ENCODE data around the gene KRT80. TPM values are rescaled to one million over a fixed set of nuclear protein-coding genes. Genes with fewer than 3 reads are reported as not detected.

Gene KRT80
- total RNA-seq, 1 experiment from 2014 or later: 33.0 TPM

- in situ Hi-C loops (cut with HindIII; ENCODE audit: low pct_unique_long_range_greater_than_20kb, low sequenced_read_pairs): no loop called here
- DNase-seq (ENCODE audit: low read depth): peak; percentile 64
These were observed 38.8 kb upstream of the KRT80 start for GRCh38 chr12:52230364-52231281.

GRCh38 chr12:52229836-52230343 is 38.1 kb upstream of the KRT80 start:
- in situ Hi-C loops (cut with HindIII; ENCODE audit: low pct_unique_long_range_greater_than_20kb, low sequenced_read_pairs): no loop called here
- DNase-seq (ENCODE audit: low read depth): no peak

GRCh38 chr12:52228931-52229330 is 37.1 kb upstream of the KRT80 start:
- no peak for DNase-seq (ENCODE audit: low read depth)
- in situ Hi-C loops (cut with HindIII; ENCODE audit: low pct_unique_long_range_greater_than_20kb, low sequenced_read_pairs): no loop called here

- in situ Hi-C loops (cut with HindIII; ENCODE audit: low pct_unique_long_range_greater_than_20kb, low sequenced_read_pairs): no loop called here
These were observed 36.6 kb upstream of the KRT80 start for GRCh38 chr12:52228366-52228765.

GRCh38 chr12:52227606-52228166 is 35.9 kb upstream of the KRT80 start:
- in situ Hi-C loops (cut with HindIII; ENCODE audit: low pct_unique_long_range_greater_than_20kb, low sequenced_read_pairs): no loop called here
- DNase-seq (ENCODE audit: low read depth): no peak

More at GRCh38 chr12:52228366-52228765, 36.6 kb upstream of the KRT80 start:
- no peak for DNase-seq (ENCODE audit: low read depth)

- DNase-seq (ENCODE audit: low read depth): no peak
- in situ Hi-C loops (cut with HindIII; ENCODE audit: low pct_unique_long_range_greater_than_20kb, low sequenced_read_pairs): no loop called here
These were observed 34.6 kb upstream of the KRT80 start for GRCh38 chr12:52226446-52226845.

GRCh38 chr12:52225752-52226151 is 33.9 kb upstream of the KRT80 start:
- in situ Hi-C loops (cut with HindIII; ENCODE audit: low pct_unique_long_range_greater_than_20kb, low sequenced_read_pairs): no loop called here
- no peak for DNase-seq (ENCODE audit: low read depth)

- no peak for DNase-seq (ENCODE audit: low read depth)
- in situ Hi-C loops (cut with HindIII; ENCODE audit: low pct_unique_long_range_greater_than_20kb, low sequenced_read_pairs): no loop called here
These were observed 32.3 kb upstream of the KRT80 start for GRCh38 chr12:52224151-52224550.

GRCh38 chr12:52223406-52224039 is 31.7 kb upstream of the KRT80 start:
- in situ Hi-C loops (cut with HindIII; ENCODE audit: low pct_unique_long_range_greater_than_20kb, low sequenced_read_pairs): no loop called here

GRCh38 chr12:52222692-52223091 is 30.9 kb upstream of the KRT80 start:
- in situ Hi-C loops (cut with HindIII; ENCODE audit: low pct_unique_long_range_greater_than_20kb, low sequenced_read_pairs): no loop called here
- DNase-seq (ENCODE audit: low read depth): no peak

More at GRCh38 chr12:52223406-52224039, 31.7 kb upstream of the KRT80 start:
- DNase-seq (ENCODE audit: low read depth): no peak

- DNase-seq (ENCODE audit: low read depth): peak; percentile 88
- in situ Hi-C loops (cut with HindIII; ENCODE audit: low pct_unique_long_range_greater_than_20kb, low sequenced_read_pairs): no loop called here
These were observed 30.2 kb upstream of the KRT80 start for GRCh38 chr12:52221912-52222457.

- DNase-seq (ENCODE audit: low read depth): no peak
- in situ Hi-C loops (cut with HindIII; ENCODE audit: low pct_unique_long_range_greater_than_20kb, low sequenced_read_pairs): no loop called here
These were observed 29.4 kb upstream of the KRT80 start for GRCh38 chr12:52221070-52221781.

- in situ Hi-C loops (cut with HindIII; ENCODE audit: low pct_unique_long_range_greater_than_20kb, low sequenced_read_pairs): no loop called here
- no peak for DNase-seq (ENCODE audit: low read depth)
These were observed 28.7 kb upstream of the KRT80 start for GRCh38 chr12:52220477-52220876.

GRCh38 chr12:52218001-52218400 is 26.2 kb upstream of the KRT80 start:
- no peak for DNase-seq (ENCODE audit: low read depth)
- in situ Hi-C loops (cut with HindIII; ENCODE audit: low pct_unique_long_range_greater_than_20kb, low sequenced_read_pairs): loop anchor here (5.0 to 10.0 kb wide), 3 partner anchors 64 to 757 kb away; no protein-coding TSS in a partner anchor

GRCh38 chr12:52217223-52217622 is 25.4 kb upstream of the KRT80 start:
- DNase-seq (ENCODE audit: low read depth): peak; percentile 56
- in situ Hi-C loops (cut with HindIII; ENCODE audit: low pct_unique_long_range_greater_than_20kb, low sequenced_read_pairs): loop anchor here (5.0 to 10.0 kb wide), 3 partner anchors 65 to 758 kb away; no protein-coding TSS in a partner anchor

- DNase-seq (ENCODE audit: low read depth): no peak
- in situ Hi-C loops (cut with HindIII; ENCODE audit: low pct_unique_long_range_greater_than_20kb, low sequenced_read_pairs): loop anchor here (5.0 to 10.0 kb wide), 3 partner anchors 65 to 758 kb away; no protein-coding TSS in a partner anchor
These were observed 25.0 kb upstream of the KRT80 start for GRCh38 chr12:52216807-52217206.

- no peak for DNase-seq (ENCODE audit: low read depth)
- in situ Hi-C loops (cut with HindIII; ENCODE audit: low pct_unique_long_range_greater_than_20kb, low sequenced_read_pairs): loop anchor here (5.0 to 10.0 kb wide), 3 partner anchors 66 to 759 kb away; no protein-coding TSS in a partner anchor
These were observed 24.3 kb upstream of the KRT80 start for GRCh38 chr12:52216100-52216499.

GRCh38 chr12:52215587-52216031 is 23.8 kb upstream of the KRT80 start:
- in situ Hi-C loops (cut with HindIII; ENCODE audit: low pct_unique_long_range_greater_than_20kb, low sequenced_read_pairs): loop anchor here (5.0 to 10.0 kb wide), 3 partner anchors 67 to 759 kb away; no protein-coding TSS in a partner anchor
- DNase-seq (ENCODE audit: low read depth): peak; percentile 98

All from Caki2 (cell line).